ENCODE results near the gene GJD3.

- TF ChIP-seq, protein P1, sequence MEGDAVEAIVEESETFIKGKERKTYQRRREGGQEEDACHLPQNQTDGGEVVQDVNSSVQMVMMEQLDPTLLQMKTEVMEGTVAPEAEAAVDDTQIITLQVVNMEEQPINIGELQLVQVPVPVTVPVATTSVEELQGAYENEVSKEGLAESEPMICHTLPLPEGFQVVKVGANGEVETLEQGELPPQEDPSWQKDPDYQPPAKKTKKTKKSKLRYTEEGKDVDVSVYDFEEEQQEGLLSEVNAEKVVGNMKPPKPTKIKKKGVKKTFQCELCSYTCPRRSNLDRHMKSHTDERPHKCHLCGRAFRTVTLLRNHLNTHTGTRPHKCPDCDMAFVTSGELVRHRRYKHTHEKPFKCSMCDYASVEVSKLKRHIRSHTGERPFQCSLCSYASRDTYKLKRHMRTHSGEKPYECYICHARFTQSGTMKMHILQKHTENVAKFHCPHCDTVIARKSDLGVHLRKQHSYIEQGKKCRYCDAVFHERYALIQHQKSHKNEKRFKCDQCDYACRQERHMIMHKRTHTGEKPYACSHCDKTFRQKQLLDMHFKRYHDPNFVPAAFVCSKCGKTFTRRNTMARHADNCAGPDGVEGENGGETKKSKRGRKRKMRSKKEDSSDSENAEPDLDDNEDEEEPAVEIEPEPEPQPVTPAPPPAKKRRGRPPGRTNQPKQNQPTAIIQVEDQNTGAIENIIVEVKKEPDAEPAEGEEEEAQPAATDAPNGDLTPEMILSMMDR (conservative IDR thresholded peaks at IDR 0.05 in 1 of 2, IDR thresholded peaks at IDR 0.05 in 1 of 2; ENCODE audit: extremely low read depth in 1 of 2, insufficient read depth in 1 of 2, low read depth in 1 of 2, low read length in 2 of 2) = no peak
- no peak for TF ChIP-seq EZH2 (IDR thresholded peaks at IDR 0.05; ENCODE audit: borderline replicate concordance, low read length)
Measured at GRCh38 chr17:40314584-40314956, 50.0 kb downstream of the GJD3 start.

All from mammary epithelial cell (primary cell).